Sigmoid colon (tissue), 4 donors: ENCODE results near the gene DNAJB12.

Experiments
- CTCF ChIP-seq, 4 experiments: fragments of 450-650 bp in 3 of 4; fragments of 200-600 bp in 1 of 4; IDR thresholded peaks; one replicate each; pipeline ENCODE4 v1.5.1; 2016 to 2019; ENCODE audit warnings: antibody characterized with exemption in 4 of 4, mild to moderate bottlenecking in 3 of 4, moderate library complexity in 2 of 4
- POLR2A ChIP-seq, 2 donors: fragments of 450-650 bp; IDR thresholded peaks; one replicate each; pipeline ENCODE4 v1.6.1; 2016; ENCODE audit warnings: antibody characterized with exemption in 2 of 2, mild to moderate bottlenecking in 2 of 2, moderate library complexity in 2 of 2
- POLR2AphosphoS5 ChIP-seq, 4 donors: sonication (generic); formaldehyde crosslinking; IDR thresholded peaks; one replicate each; pipeline ENCODE4 v1.6.1; 2017; ENCODE audit warnings: antibody characterized with exemption in 4 of 4

GRCh38 chr10:72309290-72310240 lies 45.2 kb downstream of the DNAJB12 start:
- TF ChIP-seq CTCF (IDR thresholded peaks at IDR 0.05), result no peak
- no peak for TF ChIP-seq POLR2A (IDR thresholded peaks at IDR 0.05)
- no peak for TF ChIP-seq POLR2AphosphoS5 (IDR thresholded peaks at IDR 0.05)
